Dedifferentiated amniotic fluid mesenchymal stem cell (primary cell): ENCODE data around the gene ITGB6.
"Not testable (repeated sequence)": the region's sequence is repeated elsewhere in the genome, so short reads cannot be mapped to it uniquely, and the experiment has no call there.

Source experiments
- DNase-seq: peaks from one replicate; pipeline ENCODE4 v3.0.0-alpha.2; 2016; ENCODE audit errors: extremely low spot score

The ITGB6 gene

GRCh38 chr2:160139991-160140390, 60.1 kb downstream of the ITGB6 start:
- no peak for DNase-seq

- DNase-seq, result no peak
These were observed 60.7 kb downstream of the ITGB6 start for GRCh38 chr2:160139350-160139749.

- no peak for DNase-seq
These were observed 61.7 kb downstream of the ITGB6 start for GRCh38 chr2:160138406-160138805.

- DNase-seq, result no peak
These were observed 62.6 kb downstream of the ITGB6 start for GRCh38 chr2:160137464-160137863.

GRCh38 chr2:160132761-160133160, 67.3 kb downstream of the ITGB6 start:
- DNase-seq, result no peak

GRCh38 chr2:160126756-160127155, 73.3 kb downstream of the ITGB6 start:
- DNase-seq, result no peak

- no peak for DNase-seq
These were observed 73.8 kb downstream of the ITGB6 start for GRCh38 chr2:160126315-160126714.

- no peak for DNase-seq
These were observed 74.2 kb downstream of the ITGB6 start for GRCh38 chr2:160125828-160126227.

GRCh38 chr2:160125366-160125765, 74.7 kb downstream of the ITGB6 start:
- no peak for DNase-seq

- DNase-seq, result peak; percentile 33
These were observed 75.5 kb downstream of the ITGB6 start for GRCh38 chr2:160124571-160124970.

GRCh38 chr2:160114721-160115120, 85.4 kb downstream of the ITGB6 start:
- DNase-seq, result not testable (repeated sequence)

- DNase-seq, result no peak
These were observed 86.1 kb downstream of the ITGB6 start for GRCh38 chr2:160114020-160114419.

GRCh38 chr2:160111951-160112798, 87.9 kb downstream of the ITGB6 start:
- DNase-seq, result no peak

GRCh38 chr2:160110674-160111239, 89.3 kb downstream of the ITGB6 start:
- DNase-seq, result no peak

- DNase-seq, result peak; percentile 85
These were observed 90.0 kb downstream of the ITGB6 start for GRCh38 chr2:160109939-160110673.

- no peak for DNase-seq
These were observed 90.8 kb downstream of the ITGB6 start for GRCh38 chr2:160109243-160109642.

- no peak for DNase-seq
These were observed 91.4 kb downstream of the ITGB6 start for GRCh38 chr2:160108646-160109045.

GRCh38 chr2:160105366-160105765, 94.7 kb downstream of the ITGB6 start:
- DNase-seq, result no peak

GRCh38 chr2:160104115-160104514, 96.0 kb downstream of the ITGB6 start:
- DNase-seq, result no peak

- DNase-seq, result no peak
These were observed 102.7 kb downstream of the ITGB6 start for GRCh38 chr2:160097326-160097725.

- no peak for DNase-seq
These were observed 103.7 kb downstream of the ITGB6 start for GRCh38 chr2:160096409-160096808.

GRCh38 chr2:160092445-160092844, 107.6 kb downstream of the ITGB6 start:
- DNase-seq, result no peak

GRCh38 chr2:160091381-160091780, 108.7 kb downstream of the ITGB6 start:
- DNase-seq, result peak; percentile 37
